Mesothelial cell of epicardium (in vitro differentiated cells): Measurements from ENCODE around the gene ADAM19. TPM values are rescaled to one million over a fixed set of nuclear protein-coding genes. Genes with fewer than 3 reads are reported as not detected.

Source experiments
- DNase-seq, 2 experiments: peaks; one replicate each; pipeline ENCODE4 v3.0.0; 2021; ENCODE audit warnings: low spot score in 2 of 2; ENCODE audit not compliant: unreplicated experiment in 2 of 2
- H3K27ac Mint-ChIP-seq: 2 replicates; pipeline ENCODE4 v1.8.0; 2021; ENCODE audit warnings: mixed read lengths
- H3K27me3 Mint-ChIP-seq: 2 replicates; pipeline ENCODE4 v1.8.0; 2021; ENCODE audit warnings: low read depth, mixed read lengths
- H3K36me3 Mint-ChIP-seq: 2 replicates; pipeline ENCODE4 v1.8.0; 2021; ENCODE audit warnings: mixed read lengths
- H3K4me1 Mint-ChIP-seq: 2 replicates; pipeline ENCODE4 v1.8.0; 2021; ENCODE audit warnings: mixed read lengths
- H3K4me3 Mint-ChIP-seq: 2 replicates; pipeline ENCODE4 v1.8.0; 2021; ENCODE audit warnings: mild to moderate bottlenecking, moderate library complexity, mixed read lengths
- H3K9me3 Mint-ChIP-seq: 2 replicates; pipeline ENCODE4 v1.8.0; 2021; ENCODE audit warnings: mixed read lengths
- total RNA-seq: library from RNA; stranded (reverse); gene quantifications from 3 replicates; pipeline ENCODE4 v1.2.1, GENCODE V29; 2021
- TF ChIP-seq, protein P1 (sequence below): fragments of 200-600 bp; sonication (generic); IDR thresholded peaks from one replicate; pipeline ENCODE4 v1.5.0; 2021; ENCODE audit warnings: antibody characterized with exemption; ENCODE audit not compliant: unreplicated experiment

Gene ADAM19
- total RNA-seq, 1 donor from 2014 or later = 19.7 TPM

DNA sequence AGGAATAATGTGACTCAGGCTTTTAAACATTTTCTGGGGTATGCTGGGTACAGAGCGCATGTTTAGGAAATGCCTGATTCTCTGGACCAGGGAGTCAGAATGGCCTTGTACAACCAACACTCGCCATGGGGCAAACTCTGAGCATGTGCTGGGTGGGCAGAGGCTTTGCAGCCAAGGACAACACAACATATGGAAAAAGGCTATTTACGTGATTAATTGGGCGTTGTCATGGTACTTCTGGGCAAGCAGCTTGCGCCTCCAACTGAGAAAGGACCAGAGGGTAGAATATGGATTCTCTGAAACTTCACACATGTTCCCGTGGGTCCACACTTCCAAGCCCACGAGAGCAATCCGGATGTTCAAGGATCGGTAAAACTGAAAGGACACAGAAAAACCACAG is 66.5 kb downstream of the ADAM19 start:
- no peaks in the 10 kb centered on the region for H3K9me3 Mint-ChIP-seq
- H3K36me3 Mint-ChIP-seq = peaks cover 21% of the 10 kb centered on the region
- no peaks in the 10 kb centered on the region for H3K27me3 Mint-ChIP-seq
- no peak overlapping the region for H3K27ac Mint-ChIP-seq
- no peak for DNase-seq
- TF ChIP-seq, protein P1, sequence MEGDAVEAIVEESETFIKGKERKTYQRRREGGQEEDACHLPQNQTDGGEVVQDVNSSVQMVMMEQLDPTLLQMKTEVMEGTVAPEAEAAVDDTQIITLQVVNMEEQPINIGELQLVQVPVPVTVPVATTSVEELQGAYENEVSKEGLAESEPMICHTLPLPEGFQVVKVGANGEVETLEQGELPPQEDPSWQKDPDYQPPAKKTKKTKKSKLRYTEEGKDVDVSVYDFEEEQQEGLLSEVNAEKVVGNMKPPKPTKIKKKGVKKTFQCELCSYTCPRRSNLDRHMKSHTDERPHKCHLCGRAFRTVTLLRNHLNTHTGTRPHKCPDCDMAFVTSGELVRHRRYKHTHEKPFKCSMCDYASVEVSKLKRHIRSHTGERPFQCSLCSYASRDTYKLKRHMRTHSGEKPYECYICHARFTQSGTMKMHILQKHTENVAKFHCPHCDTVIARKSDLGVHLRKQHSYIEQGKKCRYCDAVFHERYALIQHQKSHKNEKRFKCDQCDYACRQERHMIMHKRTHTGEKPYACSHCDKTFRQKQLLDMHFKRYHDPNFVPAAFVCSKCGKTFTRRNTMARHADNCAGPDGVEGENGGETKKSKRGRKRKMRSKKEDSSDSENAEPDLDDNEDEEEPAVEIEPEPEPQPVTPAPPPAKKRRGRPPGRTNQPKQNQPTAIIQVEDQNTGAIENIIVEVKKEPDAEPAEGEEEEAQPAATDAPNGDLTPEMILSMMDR = no peak
- H3K4me3 Mint-ChIP-seq = no peak overlapping the region
- peaks cover 4% of the 10 kb centered on the region for H3K4me1 Mint-ChIP-seq

DNA sequence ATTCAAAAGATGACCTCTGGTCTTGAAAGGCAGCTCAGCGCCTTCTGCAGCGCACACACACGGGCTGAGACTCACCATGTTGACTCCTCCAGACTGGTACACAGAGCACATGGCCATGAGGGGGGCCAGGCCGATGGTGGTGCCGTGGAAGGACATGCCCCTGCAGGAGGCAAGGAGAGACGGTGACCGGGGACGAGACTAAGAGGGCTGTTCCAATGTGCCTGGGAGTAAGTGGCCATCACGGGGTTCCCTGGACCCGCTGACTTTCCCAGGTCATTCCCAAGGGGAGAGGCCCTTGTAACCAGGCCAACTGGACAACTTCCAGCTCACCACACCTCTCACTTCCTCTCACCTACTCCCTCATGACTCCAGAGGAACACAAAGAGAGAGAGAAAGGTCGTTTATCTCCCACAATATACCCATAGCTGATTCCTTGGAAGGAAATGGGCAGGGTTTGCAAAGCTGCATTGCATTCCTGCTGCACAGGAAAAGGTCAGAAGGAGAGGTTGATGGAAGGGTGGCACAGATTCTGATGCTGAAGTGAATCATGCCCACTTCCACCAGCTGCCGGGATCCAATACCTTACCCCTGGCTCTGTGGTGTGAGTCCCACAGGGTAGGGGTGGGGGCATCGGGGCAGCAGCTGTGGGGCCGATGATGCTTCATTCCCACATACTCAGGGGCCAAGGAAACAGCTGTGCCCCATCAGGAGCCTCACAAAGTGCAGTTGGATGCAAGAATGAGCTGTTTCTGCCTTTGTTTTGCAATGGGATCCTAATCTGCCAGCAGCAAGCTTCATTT is 68.4 kb downstream of the ADAM19 start:
- Mint-ChIP-seq H3K4me3 (no peak overlapping the region), H3K36me3 (peaks cover 22% of the 10 kb centered on the region), H3K27me3 (no peaks in the 10 kb centered on the region), H3K27ac (no peak overlapping the region), H3K9me3 (no peaks in the 10 kb centered on the region), H3K4me1 (peaks cover 2% of the 10 kb centered on the region)
- TF ChIP-seq, protein P1 = no peak
- no peak for DNase-seq

DNA sequence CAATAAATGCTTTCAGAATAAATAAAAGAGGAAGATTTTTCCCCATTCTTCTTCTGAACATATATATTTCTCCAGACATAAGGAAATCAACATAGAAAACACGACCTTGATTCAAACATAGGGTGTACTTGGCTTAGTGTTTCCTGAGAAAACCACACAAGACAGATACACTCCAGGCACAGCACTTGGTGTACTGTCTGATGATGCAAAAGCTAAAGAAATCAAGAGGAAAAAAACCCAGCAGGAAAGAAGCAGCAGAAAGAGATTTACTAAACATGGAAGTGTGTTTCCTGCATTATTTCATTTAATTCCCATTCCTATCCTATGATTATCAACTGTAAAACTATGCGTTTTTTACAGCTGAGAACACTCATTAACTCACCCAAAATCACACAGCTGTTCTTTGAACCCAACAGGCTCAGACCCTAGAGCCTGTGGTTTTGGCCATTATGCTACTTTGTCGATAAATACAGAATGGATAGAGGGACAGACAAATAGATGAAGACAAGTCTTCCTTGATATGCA is 69.4 kb downstream of the ADAM19 start:
- no peaks in the 10 kb centered on the region for H3K9me3 Mint-ChIP-seq
- H3K4me3 Mint-ChIP-seq = no peak overlapping the region
- DNase-seq = no peak
- H3K27me3 Mint-ChIP-seq = no peaks in the 10 kb centered on the region
- peaks cover 2% of the 10 kb centered on the region for H3K4me1 Mint-ChIP-seq
- TF ChIP-seq, protein P1 = no peak
- peaks cover 22% of the 10 kb centered on the region for H3K36me3 Mint-ChIP-seq
- H3K27ac Mint-ChIP-seq = no peak overlapping the region

DNA sequence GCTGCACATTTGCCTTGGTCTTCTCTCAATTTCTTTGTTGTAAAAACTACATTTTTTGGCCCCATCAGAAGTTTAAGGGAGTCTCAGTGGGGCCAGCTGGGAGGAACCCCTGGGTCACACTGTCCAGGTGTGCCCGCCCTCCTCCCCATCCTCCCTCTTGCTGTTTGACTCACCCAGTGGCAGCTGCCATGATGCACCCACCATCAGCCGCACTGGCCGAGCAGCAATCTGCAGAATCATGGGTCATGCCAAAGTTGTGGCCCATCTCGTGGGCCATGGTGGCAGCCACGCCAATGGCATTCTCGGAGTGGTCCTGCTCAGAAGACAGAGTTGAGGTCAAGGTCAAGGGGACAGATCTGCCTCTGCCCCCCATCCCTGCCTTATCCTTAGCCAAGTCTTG is 70.1 kb downstream of the ADAM19 start:
- peaks cover 22% of the 10 kb centered on the region for H3K36me3 Mint-ChIP-seq
- DNase-seq = no peak
- H3K4me3 Mint-ChIP-seq = no peak overlapping the region
- peaks cover 2% of the 10 kb centered on the region for H3K4me1 Mint-ChIP-seq
- H3K27ac Mint-ChIP-seq = no peak overlapping the region
- no peaks in the 10 kb centered on the region for H3K9me3 Mint-ChIP-seq
- H3K27me3 Mint-ChIP-seq = no peaks in the 10 kb centered on the region
- TF ChIP-seq, protein P1 = no peak

DNA sequence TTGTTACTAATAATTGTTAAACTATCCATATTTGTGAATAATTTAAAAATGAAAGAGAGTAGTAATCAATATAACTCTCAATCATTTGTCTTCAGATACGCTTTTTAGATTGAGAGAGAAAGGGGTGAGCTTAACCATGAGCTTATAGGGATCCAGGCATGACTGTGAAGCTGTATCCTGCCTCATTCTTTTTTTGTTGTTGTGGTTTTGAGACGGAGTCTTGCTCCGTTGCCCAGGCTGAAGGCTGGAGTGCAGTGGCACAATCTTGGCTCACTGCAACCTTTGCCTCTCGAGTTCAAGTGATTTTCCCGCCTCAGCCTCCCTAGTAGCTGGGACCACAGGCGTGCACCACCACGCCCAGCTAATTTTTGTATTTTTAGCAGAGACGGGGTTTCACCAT is 71.5 kb downstream of the ADAM19 start:
- Mint-ChIP-seq H3K27ac (no peak overlapping the region), H3K4me3 (no peak overlapping the region), H3K27me3 (no peaks in the 10 kb centered on the region), H3K36me3 (peaks cover 17% of the 10 kb centered on the region), H3K9me3 (no peaks in the 10 kb centered on the region), H3K4me1 (peaks cover 2% of the 10 kb centered on the region)
- no peak for DNase-seq
- TF ChIP-seq, protein P1 = no peak
